ENCODE results near the gene SEMA6A. TPM values are rescaled to one million over a fixed set of nuclear protein-coding genes. Genes with fewer than 3 reads are reported as not detected.

The SEMA6A gene
- polyA plus RNA-seq, 1 of the 3 experiments (the other 2 are of a cell fraction) = 0.18 TPM

DNA sequence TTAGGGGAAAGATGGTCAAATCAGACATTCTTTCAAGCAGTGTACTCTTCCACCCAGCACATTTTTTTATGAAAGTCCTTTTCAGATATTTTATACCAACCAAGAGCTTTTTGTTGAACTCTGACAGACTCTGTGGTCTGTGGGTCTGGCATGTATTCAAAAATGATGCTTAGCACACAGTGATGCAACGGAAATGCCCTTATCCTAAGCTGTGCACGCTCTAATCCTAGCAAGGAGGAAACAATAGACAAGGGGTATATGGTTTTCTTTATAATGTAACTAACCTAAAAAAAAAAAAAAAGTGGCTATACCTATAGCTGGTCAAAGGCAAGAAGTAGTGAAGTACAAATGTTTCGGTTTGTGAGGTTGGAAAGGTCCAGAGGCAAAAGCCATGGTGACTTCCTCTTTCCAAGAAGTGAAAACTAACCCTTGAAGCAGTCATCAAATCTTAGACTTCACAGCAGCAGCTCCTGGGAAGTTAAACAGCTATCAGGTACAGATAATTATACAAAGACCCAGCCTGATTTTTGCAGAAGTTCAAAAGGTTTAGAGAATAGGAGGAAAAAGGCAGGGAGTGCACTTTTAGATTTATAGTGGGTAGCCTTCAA lies 82.5 kb downstream of the SEMA6A start:
- H3K4me1 ChIP-seq (ENCODE audit: control insufficient read depth in 1 of 2, insufficient read depth in 2 of 2, low read depth in 1 of 2, low read length in 1 of 2) = peaks cover 15 to 31% of the 10 kb centered on the region in 2 experiments
- no peak overlapping the region; the same call in 1 of the 2 replicates for H3K4me2 ChIP-seq
- no peak overlapping the region for H3K9ac ChIP-seq
- no peaks in the 10 kb centered on the region for H3K9me2 ChIP-seq
- no peak overlapping the region for H2AFZ ChIP-seq (ENCODE audit: low read depth)
- POLR2A ChIA-PET = interaction anchor here (0.7 to 1.6 kb wide), 2 partner anchors 50 to 407 kb away, joined by 3 to 5 read pairs; no protein-coding TSS in a partner anchor
- H3K27me3 ChIP-seq (ENCODE audit: insufficient read depth) = no peaks in the 10 kb centered on the region
- peaks cover 0 to 3% of the 10 kb centered on the region in 2 experiments for H3K36me3 ChIP-seq (replicated peaks in 1 of 2; ENCODE audit: control insufficient read depth in 1 of 2, insufficient read depth in 2 of 2, low read length in 1 of 2)
- no peak overlapping the region for H3K4me3 ChIP-seq (ENCODE audit: low read depth in 2 of 2, low read length in 1 of 2)
- no peaks in the 10 kb centered on the region for H3K9me3 ChIP-seq
- CTCF ChIA-PET = interaction anchor here (1.2 to 2.2 kb wide), 3 partner anchors 20 to 355 kb away, joined by 4 to 6 read pairs (median 5); no protein-coding TSS in a partner anchor
- no peaks in the 10 kb centered on the region for H3F3A ChIP-seq (replicated peaks; ENCODE audit: insufficient read depth)
- TF ChIP-seq NRF1 (IDR thresholded peaks at IDR 0.05; ENCODE audit: low read depth, low read length) (no peak), FOXM1 (IDR thresholded peaks at IDR 0.05; ENCODE audit: low read depth) (no peak), JUND (IDR thresholded peaks at IDR 0.05) (peak; percentile 50), MEF2A (IDR thresholded peaks at IDR 0.05; ENCODE audit: borderline replicate concordance, low read depth) (0 out of 2 replicates have a peak, but pooled peaks have one; percentile 23), NFIC (IDR thresholded peaks at IDR 0.05; ENCODE audit: borderline replicate concordance) (peak; percentile 97), EP300 (IDR thresholded peaks at IDR 0.05; ENCODE audit: borderline replicate concordance in 1 of 2, low read depth in 1 of 2, low read length in 1 of 2) (peak in 1 of 2 experiments; percentile 68; a peak in 1 of 4 replicates), FOSL2 (IDR thresholded peaks at IDR 0.05; ENCODE audit: borderline replicate concordance, low read depth) (peak; percentile 60; the same call in 1 of the 2 replicates), REST (IDR thresholded peaks at IDR 0.05; ENCODE audit: low read depth, low read length) (no peak), RXRA (IDR thresholded peaks at IDR 0.05; ENCODE audit: borderline replicate concordance, low read depth) (peak; percentile 65; the same call in 1 of the 2 replicates), POLR2AphosphoS5 (IDR thresholded peaks at IDR 0.05; ENCODE audit: low read depth, low read length) (peak; percentile 63; the same call in 1 of the 2 replicates), TCF12 (IDR thresholded peaks at IDR 0.05) (peak; percentile 88), TAF1 (IDR thresholded peaks at IDR 0.05; ENCODE audit: borderline replicate concordance, low read depth, low read length) (no peak), PBX3 (IDR thresholded peaks at IDR 0.05) (peak; percentile 76), RFX5 (IDR thresholded peaks at IDR 0.05; ENCODE audit: low read length) (no peak), TEAD4 (IDR thresholded peaks at IDR 0.05; ENCODE audit: borderline replicate concordance, insufficient read depth) (peak; percentile 37; the same call in 1 of the 2 replicates)
- TF ChIP-seq, protein P1, sequence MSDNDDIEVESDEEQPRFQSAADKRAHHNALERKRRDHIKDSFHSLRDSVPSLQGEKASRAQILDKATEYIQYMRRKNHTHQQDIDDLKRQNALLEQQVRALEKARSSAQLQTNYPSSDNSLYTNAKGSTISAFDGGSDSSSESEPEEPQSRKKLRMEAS (IDR thresholded peaks at IDR 0.05; ENCODE audit: low read depth) = peak; percentile 54; the same call in 1 of the 2 replicates
- no peaks in the 10 kb centered on the region for H4K20me1 ChIP-seq (ENCODE audit: insufficient read depth)
- H3K27ac ChIP-seq (ENCODE audit: low read depth in 2 of 2, low read length in 1 of 2) = peak overlapping the region; percentile 47 to 78; a peak in 3 of 4 replicates
- no peaks in the 10 kb centered on the region for H3K79me2 ChIP-seq (ENCODE audit: insufficient read depth)
- DNase-seq = no peak
- 21% methylated on average over 3 of the region's 3 CpGs for WGBS (ENCODE audit: low lambda C conversion rate)
